Measurements from ENCODE around the gene CDH2. TPM values are rescaled to one million over a fixed set of nuclear protein-coding genes. Genes with fewer than 3 reads are reported as not detected.

The CDH2 gene
- total and polyA plus RNA-seq, 10 donors: 0.96 to 40.2 (median 24.6) TPM

DNA sequence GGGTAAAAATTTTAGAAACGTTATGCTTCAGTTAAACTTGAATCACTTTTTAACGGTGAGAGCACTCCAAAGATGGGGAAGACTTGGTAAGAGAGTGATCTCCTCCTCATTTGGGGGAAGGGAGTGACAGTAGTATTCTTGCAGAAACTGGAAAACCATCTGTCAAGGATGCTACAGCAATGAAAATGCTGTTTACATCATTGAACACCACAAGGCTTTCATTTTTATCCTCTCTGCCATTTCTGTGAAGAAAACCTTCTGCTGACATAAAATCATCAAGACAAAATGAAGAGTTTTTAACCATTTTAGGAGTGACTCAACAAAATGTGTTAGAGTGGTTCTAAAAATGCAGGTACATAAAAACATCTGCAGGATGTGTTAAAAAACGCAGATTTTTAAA lies 38.1 kb downstream of the CDH2 start:
- DNase-seq: no peak
- TF ChIP-seq, protein P1, sequence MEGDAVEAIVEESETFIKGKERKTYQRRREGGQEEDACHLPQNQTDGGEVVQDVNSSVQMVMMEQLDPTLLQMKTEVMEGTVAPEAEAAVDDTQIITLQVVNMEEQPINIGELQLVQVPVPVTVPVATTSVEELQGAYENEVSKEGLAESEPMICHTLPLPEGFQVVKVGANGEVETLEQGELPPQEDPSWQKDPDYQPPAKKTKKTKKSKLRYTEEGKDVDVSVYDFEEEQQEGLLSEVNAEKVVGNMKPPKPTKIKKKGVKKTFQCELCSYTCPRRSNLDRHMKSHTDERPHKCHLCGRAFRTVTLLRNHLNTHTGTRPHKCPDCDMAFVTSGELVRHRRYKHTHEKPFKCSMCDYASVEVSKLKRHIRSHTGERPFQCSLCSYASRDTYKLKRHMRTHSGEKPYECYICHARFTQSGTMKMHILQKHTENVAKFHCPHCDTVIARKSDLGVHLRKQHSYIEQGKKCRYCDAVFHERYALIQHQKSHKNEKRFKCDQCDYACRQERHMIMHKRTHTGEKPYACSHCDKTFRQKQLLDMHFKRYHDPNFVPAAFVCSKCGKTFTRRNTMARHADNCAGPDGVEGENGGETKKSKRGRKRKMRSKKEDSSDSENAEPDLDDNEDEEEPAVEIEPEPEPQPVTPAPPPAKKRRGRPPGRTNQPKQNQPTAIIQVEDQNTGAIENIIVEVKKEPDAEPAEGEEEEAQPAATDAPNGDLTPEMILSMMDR (IDR thresholded peaks at IDR 0.05 in 8 of 11, conservative IDR thresholded peaks at IDR 0.05 in 3 of 11): no peak
- TF ChIP-seq POLR2AphosphoS5 (IDR thresholded peaks at IDR 0.05): no peak
- no peak for TF ChIP-seq POLR2A (IDR thresholded peaks at IDR 0.05)

DNA sequence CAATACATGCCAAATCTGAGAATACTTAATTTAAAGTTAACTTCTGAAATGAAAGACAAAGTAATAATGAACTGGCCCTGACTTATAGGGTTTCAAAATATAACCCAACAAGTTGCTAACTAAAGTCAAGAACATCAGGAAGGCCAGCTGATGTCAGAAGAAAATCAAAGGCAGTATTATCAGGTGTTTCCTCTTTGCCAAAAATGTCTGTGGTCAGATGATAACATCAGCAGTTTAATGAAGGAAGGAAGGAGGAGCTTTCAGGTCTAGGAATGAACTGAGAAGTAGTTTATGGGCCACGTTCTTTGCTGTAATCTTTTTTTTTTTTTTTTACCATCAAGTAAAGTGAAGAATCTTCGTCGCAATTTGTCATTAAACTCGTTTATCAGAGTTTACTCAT lies 40.9 kb downstream of the CDH2 start:
- Histone ChIP-seq H3K9me3 (peaks cover 0 to 6% (median 0%) of the 10 kb centered on the region in 8 donors), H3K4me1 (no peaks in the 10 kb centered on the region), H3K27ac (peak overlapping the region in 1 of 8 donors; percentile 4), H3K27me3 (replicated peaks in 1 of 7) (no peaks in the 10 kb centered on the region), H3K4me3 (no peak overlapping the region), H3K36me3 (no peaks in the 10 kb centered on the region)
- WGBS, 5 donors: 28 to 41% (median 37%) methylated on average over 4 of the region's 4 CpGs
- intact Hi-C loops (cut with DNase I; ENCODE audit: low total_unique reads): no loop called here
- no peak for DNase-seq
- no peak for TF ChIP-seq POLR2AphosphoS5 (IDR thresholded peaks at IDR 0.05)
- TF ChIP-seq, protein P1 (IDR thresholded peaks at IDR 0.05 in 8 of 11, conservative IDR thresholded peaks at IDR 0.05 in 3 of 11): no peak
- TF ChIP-seq POLR2A (IDR thresholded peaks at IDR 0.05): no peak

More for the DNA sequence above, 38.1 kb downstream of the CDH2 start:
- Histone ChIP-seq H3K27ac (no peak overlapping the region), H3K36me3 (no peaks in the 10 kb centered on the region), H3K4me3 (no peak overlapping the region), H3K9me3 (peaks cover 0 to 6% (median 0%) of the 10 kb centered on the region in 8 donors), H3K27me3 (replicated peaks in 1 of 7) (no peaks in the 10 kb centered on the region), H3K4me1 (no peaks in the 10 kb centered on the region)
- intact Hi-C loops (cut with DNase I; ENCODE audit: low total_unique reads): no loop called here
- WGBS, 5 donors: 77 to 83% (median 82%) methylated on average over 3 of the region's 3 CpGs

DNA sequence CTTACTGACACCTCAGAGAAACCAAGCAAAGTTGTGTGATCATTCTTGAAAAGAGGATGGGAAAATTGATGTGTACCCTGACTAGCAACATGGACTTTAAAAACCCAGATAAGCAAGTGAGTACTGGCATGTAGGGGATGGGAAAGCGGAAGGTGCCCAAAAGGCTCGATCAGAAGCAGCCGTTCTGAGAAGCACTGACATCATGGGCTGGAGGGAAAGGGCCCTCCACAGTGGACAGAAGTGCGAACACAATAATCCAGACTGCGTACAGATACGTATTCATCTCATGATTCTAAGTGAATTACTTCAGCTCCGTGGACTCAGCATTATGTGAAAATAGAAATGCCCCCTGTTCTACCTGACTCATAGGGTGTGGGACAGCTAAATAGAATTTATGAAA lies 42.2 kb downstream of the CDH2 start:
- 89 to 96% (median 92%) methylated on average over 7 of the region's 7 CpGs for WGBS, 5 donors
- DNase-seq: no peak
- intact Hi-C loops (cut with DNase I; ENCODE audit: low total_unique reads): no loop called here
- Histone ChIP-seq H3K27me3 (replicated peaks in 1 of 7) (no peaks in the 10 kb centered on the region), H3K9me3 (peaks cover 0 to 6% (median 0%) of the 10 kb centered on the region in 8 donors), H3K4me1 (no peaks in the 10 kb centered on the region), H3K36me3 (no peaks in the 10 kb centered on the region), H3K27ac (no peak overlapping the region), H3K4me3 (no peak overlapping the region)
- TF ChIP-seq, protein P1 (IDR thresholded peaks at IDR 0.05 in 8 of 11, conservative IDR thresholded peaks at IDR 0.05 in 3 of 11): no peak
- no peak for TF ChIP-seq POLR2AphosphoS5 (IDR thresholded peaks at IDR 0.05)
- TF ChIP-seq POLR2A (IDR thresholded peaks at IDR 0.05): no peak

DNA sequence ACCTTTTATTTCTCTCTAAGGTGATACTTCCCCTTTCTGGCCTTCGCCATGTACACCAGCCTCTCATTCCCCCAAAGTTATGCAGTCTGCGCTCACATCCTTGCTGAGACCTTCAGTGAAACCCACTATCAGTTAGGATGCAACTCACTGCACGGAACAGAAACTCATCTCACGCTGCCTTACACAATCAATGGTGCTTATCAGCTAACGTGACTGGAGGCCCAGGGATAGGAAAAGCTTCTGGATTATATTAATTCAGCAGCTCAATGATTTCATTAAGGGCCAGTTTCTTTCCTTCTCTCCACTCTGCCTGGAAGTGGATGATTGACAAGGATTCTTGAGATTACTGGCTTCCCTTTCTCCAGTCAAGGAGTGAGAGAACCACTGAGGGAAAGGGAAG lies 44.8 kb downstream of the CDH2 start:
- peak overlapping the region in 1 of 8 donors; percentile 14 for H3K27ac ChIP-seq
- intact Hi-C loops (cut with DNase I; ENCODE audit: low total_unique reads): no loop called here

More for the DNA sequence above, 44.8 kb downstream of the CDH2 start:
- Histone ChIP-seq H3K4me1 (no peaks in the 10 kb centered on the region), H3K27me3 (replicated peaks in 1 of 7) (no peaks in the 10 kb centered on the region), H3K9me3 (no peaks in the 10 kb centered on the region), H3K36me3 (no peaks in the 10 kb centered on the region), H3K4me3 (no peak overlapping the region)
- DNase-seq: no peak
- TF ChIP-seq, protein P1 (IDR thresholded peaks at IDR 0.05 in 8 of 11, conservative IDR thresholded peaks at IDR 0.05 in 3 of 11): no peak
- TF ChIP-seq POLR2AphosphoS5 (IDR thresholded peaks at IDR 0.05) (no peak), POLR2A (IDR thresholded peaks at IDR 0.05) (no peak)
- 64 to 88% (median 71%) methylated on average over 5 of the region's 5 CpGs for WGBS, 5 donors
